Measurements from ENCODE around the gene NLRP1. TPM values are rescaled to one million over a fixed set of nuclear protein-coding genes. Genes with fewer than 3 reads are reported as not detected.
A peak's percentile ranks its signal among the peaks of the same experiment; 100 is the strongest.

NLRP1 gene
- total RNA-seq, 4 donors from 2014 or later = 15.4 to 19.5 (median 18.0) TPM

GRCh38 chr17:5478992-5479391 lies 105.3 kb downstream of the NLRP1 start:
- WGBS = 98% methylated on average over 4 of the region's 4 CpGs
- intact Hi-C loops (cut with DNase I) = no loop called here

GRCh38 chr17:5473906-5474305 lies 110.4 kb downstream of the NLRP1 start:
- H3K27ac ChIP-seq (replicated peaks in 1 of 4) = no peak overlapping the region
- TF ChIP-seq POLR2A (IDR thresholded peaks at IDR 0.05; ENCODE audit: low read depth) = no peak
- no peak for TF ChIP-seq EP300 (IDR thresholded peaks at IDR 0.05)
- no peak for TF ChIP-seq POLR2AphosphoS5 (IDR thresholded peaks at IDR 0.05)
- no peak for TF ChIP-seq CTCF (IDR thresholded peaks at IDR 0.05)
- intact Hi-C loops (cut with DNase I) = no loop called here
- H3K36me3 ChIP-seq = peaks cover 34 to 76% (median 64%) of the 10 kb centered on the region in 4 donors
- peaks cover 5 to 7% (median 6%) of the 10 kb centered on the region in 4 donors for H3K4me1 ChIP-seq
- DNase-seq (ENCODE audit: extremely low spot score) = no peak
- no peaks in the 10 kb centered on the region for H3K9me3 ChIP-seq
- H3K4me3 ChIP-seq = no peak overlapping the region
- H3K27me3 ChIP-seq = no peaks in the 10 kb centered on the region
- WGBS = 83% methylated on average over 2 of the region's 2 CpGs

More at GRCh38 chr17:5478992-5479391, 105.3 kb downstream of the NLRP1 start:
- H3K36me3 ChIP-seq = peaks cover 42 to 99% (median 95%) of the 10 kb centered on the region in 4 donors
- H3K27me3 ChIP-seq = no peaks in the 10 kb centered on the region
- TF ChIP-seq CTCF (IDR thresholded peaks at IDR 0.05) (no peak), POLR2A (IDR thresholded peaks at IDR 0.05; ENCODE audit: low read depth) (no peak), POLR2AphosphoS5 (IDR thresholded peaks at IDR 0.05) (no peak)
- H3K4me3 ChIP-seq = no peak overlapping the region
- peaks cover 0 to 18% (median 5%) of the 10 kb centered on the region in 4 donors for H3K4me1 ChIP-seq
- H3K27ac ChIP-seq (replicated peaks in 1 of 4) = no peak overlapping the region
- no peak for DNase-seq (ENCODE audit: extremely low spot score)
- no peaks in the 10 kb centered on the region for H3K9me3 ChIP-seq

DNA sequence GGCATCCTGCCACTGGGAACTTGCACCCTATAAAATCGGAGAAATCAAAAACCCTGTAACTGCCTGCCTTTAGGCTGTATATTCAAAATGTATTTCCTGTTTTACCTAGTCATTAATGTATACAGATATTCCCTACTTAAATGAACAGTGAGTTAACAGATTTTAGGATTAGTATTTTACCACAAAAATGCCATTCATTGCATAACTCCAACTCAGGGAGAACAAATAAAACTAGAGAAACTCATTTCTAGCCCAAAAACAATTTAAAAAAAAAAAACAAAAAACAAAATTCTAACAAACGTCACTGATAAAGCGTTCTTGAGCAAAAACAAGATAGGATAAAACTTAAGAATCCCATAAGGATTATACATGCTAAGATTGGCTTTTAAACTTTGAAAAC lies 111.8 kb downstream of the NLRP1 start:
- no peak for DNase-seq (ENCODE audit: extremely low spot score)
- 78% methylated on average over 3 of the region's 3 CpGs for WGBS
- TF ChIP-seq POLR2AphosphoS5 (IDR thresholded peaks at IDR 0.05) (no peak), EP300 (IDR thresholded peaks at IDR 0.05) (no peak), POLR2A (IDR thresholded peaks at IDR 0.05; ENCODE audit: low read depth) (no peak), CTCF (IDR thresholded peaks at IDR 0.05) (no peak)
- Histone ChIP-seq H3K4me1 (peaks cover 9 to 14% (median 14%) of the 10 kb centered on the region in 4 donors), H3K27ac (replicated peaks in 1 of 4) (no peak overlapping the region), H3K4me3 (no peak overlapping the region), H3K27me3 (no peaks in the 10 kb centered on the region), H3K36me3 (peaks cover 22 to 62% (median 50%) of the 10 kb centered on the region in 4 donors), H3K9me3 (no peaks in the 10 kb centered on the region)
- intact Hi-C loops (cut with DNase I) = no loop called here

DNA sequence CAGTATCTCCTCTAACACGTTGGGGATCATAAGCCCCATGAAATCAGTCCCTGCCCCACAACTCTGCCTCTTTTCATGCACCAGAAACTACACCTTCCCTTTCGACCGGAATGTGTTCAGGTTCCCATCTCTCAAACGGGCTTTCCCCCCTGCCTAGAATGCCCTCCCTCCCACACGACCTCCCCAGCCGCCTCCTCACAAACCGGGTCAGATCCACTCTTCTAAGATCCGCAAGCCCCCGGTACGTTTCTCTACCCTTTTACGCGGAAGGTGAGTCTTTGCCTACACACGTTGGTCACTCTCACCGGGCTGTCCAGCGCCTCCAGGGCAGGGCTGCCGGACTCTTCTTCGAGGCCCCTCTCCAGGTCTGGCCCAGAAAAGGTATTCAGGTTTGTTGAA lies 116.2 kb downstream of the NLRP1 start:
- peak overlapping the region; percentile 84 to 99 (median 95) for H3K4me3 ChIP-seq
- no peaks in the 10 kb centered on the region for H3K27me3 ChIP-seq
- H3K9me3 ChIP-seq = no peaks in the 10 kb centered on the region
- TF ChIP-seq POLR2A (IDR thresholded peaks at IDR 0.05; ENCODE audit: low read depth) (no peak), CTCF (IDR thresholded peaks at IDR 0.05) (no peak), EP300 (IDR thresholded peaks at IDR 0.05) (no peak)
- intact Hi-C loops (cut with DNase I) = loop anchor here (2.0 kb wide), 1 partner anchor 29 kb away; the partner anchor contains the start of gene C1QBP
- H3K4me1 ChIP-seq = peaks cover 19 to 36% (median 27%) of the 10 kb centered on the region in 4 donors
- WGBS = 0% methylated on average over 17 of the region's 17 CpGs
- DNase-seq (ENCODE audit: extremely low spot score) = no peak
- H3K36me3 ChIP-seq = peaks cover 0 to 23% (median 10%) of the 10 kb centered on the region in 4 donors
- H3K27ac ChIP-seq (replicated peaks in 1 of 4) = peak overlapping the region; percentile 81 to 89 (median 85)

DNA sequence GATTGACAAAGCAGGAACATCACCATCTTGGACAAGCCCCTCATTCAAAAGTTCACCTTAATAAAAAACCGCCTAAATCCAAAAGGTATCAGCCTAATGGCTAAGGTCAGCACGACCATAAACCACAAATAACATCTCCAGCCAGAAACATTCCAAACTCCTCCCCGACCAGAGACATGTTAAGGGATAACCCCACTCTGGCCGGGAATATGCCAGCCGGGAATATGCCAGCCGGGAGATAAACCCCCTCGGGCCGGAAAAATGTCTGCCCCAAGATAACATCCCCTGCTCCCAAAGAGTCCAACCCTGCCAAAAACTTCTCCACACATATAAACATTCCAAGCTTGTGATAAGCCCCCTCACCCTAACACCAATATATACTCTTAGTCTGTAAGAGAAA lies 116.9 kb downstream of the NLRP1 start:
- Histone ChIP-seq H3K27me3 (no peaks in the 10 kb centered on the region), H3K27ac (replicated peaks in 1 of 4) (no peak overlapping the region), H3K4me3 (peak overlapping the region; percentile 84 to 99 (median 95)), H3K9me3 (no peaks in the 10 kb centered on the region), H3K36me3 (peaks cover 0 to 24% (median 10%) of the 10 kb centered on the region in 4 donors), H3K4me1 (peaks cover 19 to 36% (median 27%) of the 10 kb centered on the region in 4 donors)
- TF ChIP-seq POLR2AphosphoS5 (IDR thresholded peaks at IDR 0.05) = no peak
- no peak for TF ChIP-seq EP300 (IDR thresholded peaks at IDR 0.05)
- no peak for TF ChIP-seq CTCF (IDR thresholded peaks at IDR 0.05)
- TF ChIP-seq POLR2A (IDR thresholded peaks at IDR 0.05; ENCODE audit: low read depth) = no peak
- WGBS = 10% methylated on average over 8 of the region's 8 CpGs
- intact Hi-C loops (cut with DNase I) = no loop called here
- DNase-seq (ENCODE audit: extremely low spot score) = no peak
